GM21786 (cell line): ENCODE data around the gene FAM114A1.
A peak's percentile ranks its signal among the peaks of the same experiment; 100 is the strongest.
"Not testable (repeated sequence)": the region's sequence is repeated elsewhere in the genome, so short reads cannot be mapped to it uniquely, and the experiment has no call there.

Source experiments
- ATAC-seq: cut with Tn5 transposase; IDR thresholded peaks from one replicate; pipeline ENCODE4 v1.9.1; 2021; ENCODE audit not compliant: unreplicated experiment

FAM114A1 gene

GRCh38 chr4:38898245-38898644 is 30.6 kb downstream of the FAM114A1 start:
- ATAC-seq: no peak

- no peak for ATAC-seq
These were observed 34.6 kb downstream of the FAM114A1 start for GRCh38 chr4:38902221-38902620.

- no peak for ATAC-seq
These were observed 35.1 kb downstream of the FAM114A1 start for GRCh38 chr4:38902695-38903094.

GRCh38 chr4:38904090-38904666 is 36.6 kb downstream of the FAM114A1 start:
- no peak for ATAC-seq

GRCh38 chr4:38904682-38905081 is 37.1 kb downstream of the FAM114A1 start:
- ATAC-seq: no peak

- ATAC-seq: no peak
These were observed 38.2 kb downstream of the FAM114A1 start for GRCh38 chr4:38905652-38906385.

GRCh38 chr4:38907696-38908270 is 40.2 kb downstream of the FAM114A1 start:
- ATAC-seq: no peak

- no peak for ATAC-seq
These were observed 41.4 kb downstream of the FAM114A1 start for GRCh38 chr4:38909015-38909414.

- no peak for ATAC-seq
These were observed 43.7 kb downstream of the FAM114A1 start for GRCh38 chr4:38911257-38911656.

- peak; percentile 43 for ATAC-seq
These were observed 47.2 kb downstream of the FAM114A1 start for GRCh38 chr4:38914854-38915253.

- not testable (repeated sequence) for ATAC-seq
These were observed 48.7 kb downstream of the FAM114A1 start for GRCh38 chr4:38916267-38916666.

GRCh38 chr4:38917481-38918025 is 49.9 kb downstream of the FAM114A1 start:
- ATAC-seq: no peak

GRCh38 chr4:38919494-38919893 is 51.9 kb downstream of the FAM114A1 start:
- no peak for ATAC-seq

GRCh38 chr4:38920186-38920585 is 52.6 kb downstream of the FAM114A1 start:
- ATAC-seq: no peak

GRCh38 chr4:38920677-38921076 is 53.1 kb downstream of the FAM114A1 start:
- ATAC-seq: no peak

GRCh38 chr4:38921151-38921550 is 53.5 kb downstream of the FAM114A1 start:
- ATAC-seq: no peak

- ATAC-seq: no peak
These were observed 56.1 kb downstream of the FAM114A1 start for GRCh38 chr4:38923746-38924145.

GRCh38 chr4:38924353-38924752 is 56.7 kb downstream of the FAM114A1 start:
- ATAC-seq: no peak

- ATAC-seq: no peak
These were observed 58.1 kb downstream of the FAM114A1 start for GRCh38 chr4:38925492-38926413.

GRCh38 chr4:38926896-38927295 is 59.3 kb downstream of the FAM114A1 start:
- ATAC-seq: no peak

- no peak for ATAC-seq
These were observed 61.0 kb downstream of the FAM114A1 start for GRCh38 chr4:38928568-38928967.
